ENCODE data around the gene HYAL3.

GRCh38 chr3:50262778-50263177 lies 36.4 kb downstream of the HYAL3 start:
- no peak for TF ChIP-seq POLR2A (IDR thresholded peaks at IDR 0.05; ENCODE audit: borderline replicate concordance, extremely low read depth, insufficient read depth, insufficient read length)
- no peak for TF ChIP-seq SIN3A (IDR thresholded peaks at IDR 0.05; ENCODE audit: low read depth)
- TF ChIP-seq CTCF (IDR thresholded peaks at IDR 0.05 in 2 of 3, conservative IDR thresholded peaks at IDR 0.05 in 1 of 3; ENCODE audit: borderline replicate concordance in 1 of 3, insufficient read depth in 1 of 3, low read depth in 2 of 3, low read length in 2 of 3): no peak
- no peak for TF ChIP-seq REST (IDR thresholded peaks at IDR 0.05; ENCODE audit: low read depth)
- no peak for TF ChIP-seq JUND (IDR thresholded peaks at IDR 0.05)
- TF ChIP-seq EGR1 (IDR thresholded peaks at IDR 0.05; ENCODE audit: low read depth): no peak
- TF ChIP-seq EZH2 (IDR thresholded peaks at IDR 0.05): no peak
- TF ChIP-seq ATF3 (IDR thresholded peaks at IDR 0.05): no peak
- no peak for TF ChIP-seq RAD21 (IDR thresholded peaks at IDR 0.05; ENCODE audit: low read depth)
- no peak for TF ChIP-seq EZH2phosphoT487 (IDR thresholded peaks at IDR 0.05; ENCODE audit: borderline replicate concordance)

Data from HCT116 (cell line).